H9 (cell line): ENCODE measurements around the gene LPP. TPM values are rescaled to one million over a fixed set of nuclear protein-coding genes. Genes with fewer than 3 reads are reported as not detected.

Experiments
- DNase-seq: peaks from one replicate; pipeline ENCODE4 v3.0.0-alpha.2; 2017
- H2AFZ ChIP-seq: one replicate; pipeline ENCODE4 v1.6.1; 2013; ENCODE audit warnings: mild to moderate bottlenecking, low read length, control low read depth, moderate library complexity
- H2AK5ac ChIP-seq: 2 replicates; pipeline ENCODE4 v1.6.1; 2013; ENCODE audit warnings: low read length, control low read depth, mixed read lengths; ENCODE audit not compliant: insufficient read length
- H2BK120ac ChIP-seq: one replicate; pipeline ENCODE4 v1.6.1; 2013; ENCODE audit warnings: low read depth, mild to moderate bottlenecking, low read length, control low read depth, inconsistent platforms; ENCODE audit not compliant: poor library complexity, severe bottlenecking
- H2BK12ac ChIP-seq: 2 replicates; pipeline ENCODE4 v1.6.1; 2013; ENCODE audit warnings: low read length, control low read depth, mixed read lengths, low read depth; ENCODE audit not compliant: insufficient read length
- H2BK15ac ChIP-seq: 2 replicates; pipeline ENCODE4 v1.6.1; 2013; ENCODE audit warnings: low read depth, low read length, control low read depth
- H2BK20ac ChIP-seq: one replicate; pipeline ENCODE4 v1.6.1; 2013; ENCODE audit warnings: low read depth, mild to moderate bottlenecking, low read length, control low read depth, inconsistent platforms; ENCODE audit not compliant: poor library complexity, severe bottlenecking
- H2BK5ac ChIP-seq: 2 replicates; pipeline ENCODE4 v1.6.1; 2013; ENCODE audit warnings: low read length, control low read depth, mixed read lengths; ENCODE audit not compliant: insufficient read length
- H3K14ac ChIP-seq: 2 replicates; pipeline ENCODE4 v1.6.1; 2013; ENCODE audit warnings: low read length, control low read depth; ENCODE audit not compliant: insufficient read depth
- H3K18ac ChIP-seq: 2 replicates; pipeline ENCODE4 v1.6.1; 2013; ENCODE audit warnings: low read depth, mild to moderate bottlenecking, mixed read lengths, low read length, control low read depth; ENCODE audit not compliant: insufficient read length
- H3K23ac ChIP-seq: 2 replicates; pipeline ENCODE4 v1.6.1; 2013; ENCODE audit warnings: low read length, control low read depth, mixed read lengths, low read depth; ENCODE audit not compliant: insufficient read length
- H3K23me2 ChIP-seq: 2 replicates; pipeline ENCODE4 v1.6.1; 2013; ENCODE audit warnings: low read depth, mild to moderate bottlenecking, mixed read lengths, low read length, control low read depth; ENCODE audit not compliant: insufficient read length, poor library complexity, severe bottlenecking
- H3K27ac ChIP-seq: 2 replicates; pipeline ENCODE4 v1.5.1; 2013; ENCODE audit warnings: low read length, control low read depth, mixed read lengths, low read depth; ENCODE audit not compliant: insufficient read length
- H3K27me3 ChIP-seq: 2 replicates; pipeline ENCODE4 v1.6.1; 2013; ENCODE audit warnings: low read length, control low read depth, inconsistent platforms; ENCODE audit not compliant: insufficient read depth
- H3K4ac ChIP-seq: 2 replicates; pipeline ENCODE4 v1.6.1; 2013; ENCODE audit warnings: low read depth, mild to moderate bottlenecking, control low read depth, inconsistent platforms, low read length, moderate library complexity
- H3K4me1 ChIP-seq: 2 replicates; pipeline ENCODE4 v1.6.1; 2013; ENCODE audit warnings: low read length, control low read depth, inconsistent platforms; ENCODE audit not compliant: insufficient read depth
- H3K4me2 ChIP-seq: 2 replicates; pipeline ENCODE4 v1.6.1; 2013; ENCODE audit warnings: low read length, control low read depth, mixed read lengths; ENCODE audit not compliant: insufficient read length, insufficient read depth
- H3K56ac ChIP-seq: 2 replicates; pipeline ENCODE4 v1.6.1; 2013; ENCODE audit warnings: low read depth, mild to moderate bottlenecking, mixed read lengths, low read length, control low read depth; ENCODE audit not compliant: insufficient read length
- H3K79me1 ChIP-seq: 2 replicates; pipeline ENCODE4 v1.6.1; 2013; ENCODE audit warnings: low read depth, mild to moderate bottlenecking, moderate library complexity, low read length, control low read depth, inconsistent platforms; ENCODE audit not compliant: insufficient read depth, poor library complexity, severe bottlenecking
- H3K79me2 ChIP-seq: 2 replicates; pipeline ENCODE4 v1.6.1; 2013; ENCODE audit warnings: low read length, control low read depth, inconsistent platforms; ENCODE audit not compliant: insufficient read depth
- H3K9ac ChIP-seq: 2 replicates; pipeline ENCODE4 v1.6.1; 2013; ENCODE audit warnings: low read length, control low read depth, mixed read lengths; ENCODE audit not compliant: insufficient read length; ENCODE audit errors: extremely low read depth
- H3K9me3 ChIP-seq: one replicate; pipeline ENCODE4 v1.6.1; 2013; ENCODE audit warnings: low read depth, low read length, inconsistent platforms; ENCODE audit not compliant: control insufficient read depth
- H3T11ph ChIP-seq: one replicate; pipeline ENCODE4 v1.6.1; 2013; ENCODE audit warnings: mild to moderate bottlenecking, low read length, control low read depth, inconsistent platforms
- H4K20me1 ChIP-seq: one replicate; pipeline ENCODE4 v1.6.1; 2013; ENCODE audit not compliant: control insufficient read depth, insufficient read length, insufficient read depth
- H4K5ac ChIP-seq: 2 replicates; pipeline ENCODE4 v1.6.1; 2013; ENCODE audit warnings: low read depth, mild to moderate bottlenecking, mixed read lengths, low read length, control low read depth; ENCODE audit not compliant: insufficient read length
- H4K8ac ChIP-seq: replicated peaks from 2 replicates; pipeline ENCODE4 v1.6.1; 2013; ENCODE audit warnings: low read length, control low read depth, mixed read lengths, low read depth; ENCODE audit not compliant: insufficient read length
- H4K91ac ChIP-seq: 2 replicates; pipeline ENCODE4 v1.6.1; 2013; ENCODE audit warnings: low read depth, mild to moderate bottlenecking, moderate library complexity, mixed read lengths, low read length, control low read depth; ENCODE audit not compliant: insufficient read length
- H3K27ac Mint-ChIP-seq, 3 experiments: 2 replicates in 2 of 3; 3 replicates in 1 of 3; pipeline ENCODE4 v1.8.0; 2020 to 2021; ENCODE audit warnings: mixed read lengths in 3 of 3, mild to moderate bottlenecking in 1 of 3, moderate library complexity in 1 of 3
- H3K27me3 Mint-ChIP-seq: 2 replicates; pipeline ENCODE4 v1.8.0; 2021; ENCODE audit warnings: low read depth, mild to moderate bottlenecking, moderate library complexity, mixed read lengths
- H3K36me3 Mint-ChIP-seq, 3 experiments: 2 replicates in 2 of 3; 3 replicates in 1 of 3; pipeline ENCODE4 v1.8.0; 2020 to 2021; ENCODE audit warnings: low read depth in 3 of 3, mixed read lengths in 3 of 3; ENCODE audit not compliant: insufficient read depth in 1 of 3
- H3K4me1 Mint-ChIP-seq, 2 experiments: 2 replicates each; pipeline ENCODE4 v1.8.0; 2020; ENCODE audit warnings: mixed read lengths in 2 of 2
- H3K4me3 Mint-ChIP-seq, 2 experiments: 2 replicates in 1 of 2; 3 replicates in 1 of 2; pipeline ENCODE4 v1.8.0; 2020 to 2021; ENCODE audit warnings: mild to moderate bottlenecking in 2 of 2, mixed read lengths in 2 of 2, moderate library complexity in 1 of 2
- H3K9me3 Mint-ChIP-seq, 2 experiments: 2 replicates in 1 of 2; 3 replicates in 1 of 2; pipeline ENCODE4 v1.8.0; 2020; ENCODE audit warnings: mild to moderate bottlenecking in 2 of 2, mixed read lengths in 2 of 2, moderate library complexity in 1 of 2
- WGBS: extraction: QIAGEN DNeasy Blood & Tissue Kit; methylation state at CpG from one replicate; pipeline ENCODE4 v1.1.7; 2013; ENCODE audit warnings: missing lambda C conversion rate, low lambda C conversion rate, mixed read lengths; ENCODE audit not compliant: insufficient read length; ENCODE audit errors: extremely low coverage; 5-methylcytosine and 5-hydroxymethylcytosine counted together
- total RNA-seq: library from RNA; stranded (reverse); gene quantifications from 2 replicates; pipeline ENCODE4 v1.2.1, GENCODE V29; 2021
- TF ChIP-seq, protein P1 (sequence below): fragments of 200-600 bp; sonication (generic); conservative IDR thresholded peaks from 3 replicates; pipeline ENCODE4 v1.8.0; 2021; ENCODE audit warnings: antibody characterized with exemption, mild to moderate bottlenecking

Gene LPP
- total RNA-seq, 1 experiment from 2014 or later = 64.6 TPM

DNA sequence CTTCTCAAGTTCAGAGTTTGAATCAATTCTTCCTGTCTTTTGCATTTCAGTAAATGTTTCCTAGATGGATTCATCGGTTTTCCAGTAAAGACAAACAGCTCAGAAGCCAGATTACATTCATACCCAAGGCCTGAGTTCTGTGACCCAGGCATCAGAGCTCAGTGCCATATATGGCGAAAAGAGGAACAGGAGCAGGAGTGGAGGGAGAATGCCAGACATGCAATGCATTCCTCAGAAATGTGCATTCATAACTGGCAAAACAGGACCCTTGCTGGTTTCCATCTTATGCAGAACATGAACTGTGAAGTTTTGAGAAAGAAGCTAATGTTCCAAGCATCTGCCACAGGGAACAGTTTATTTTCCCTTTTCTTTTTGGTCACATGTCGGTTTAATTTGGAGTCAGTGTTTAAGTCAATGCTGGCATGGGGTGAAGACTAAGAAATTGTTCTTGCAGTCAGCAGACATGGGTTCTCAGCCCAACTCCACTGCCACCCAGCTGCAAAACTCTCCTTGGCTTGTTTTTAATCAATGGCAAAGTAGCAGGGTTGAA is 116.5 kb downstream of the LPP start:
- Histone ChIP-seq H3K79me2 (peaks cover 3% of the 10 kb centered on the region; the same call in 1 of the 2 replicates), H3K9me3 (no peaks in the 10 kb centered on the region), H3T11ph (no peak overlapping the region), H4K5ac (no peak overlapping the region), H3K18ac (no peak overlapping the region), H2BK12ac (no peak overlapping the region), H3K4me1 (peaks cover 25% of the 10 kb centered on the region), H3K27ac (peak overlapping the region; percentile 35), H2BK5ac (no peak overlapping the region), H3K14ac (no peak overlapping the region), H3K4me2 (no peak overlapping the region), H3K23ac (no peak overlapping the region), H2AK5ac (no peak overlapping the region), H3K27me3 (no peaks in the 10 kb centered on the region), H2BK20ac (no peak overlapping the region), H2AFZ (no peak overlapping the region), H2BK120ac (no peak overlapping the region), H4K91ac (no peak overlapping the region), H4K20me1 (no peaks in the 10 kb centered on the region), H3K23me2 (no peaks in the 10 kb centered on the region), H3K4ac (no peak overlapping the region), H2BK15ac (no peak overlapping the region), H4K8ac (no peak overlapping the region), H3K9ac (no peak overlapping the region), H3K56ac (no peak overlapping the region), H3K79me1 (no peaks in the 10 kb centered on the region)
- no peak for DNase-seq
- Mint-ChIP-seq H3K4me3 (no peak overlapping the region), H3K27ac (peak overlapping the region; percentile 30 to 47 (median 38); a peak in 5 of 7 replicates), H3K27me3 (no peaks in the 10 kb centered on the region), H3K9me3 (no peaks in the 10 kb centered on the region), H3K4me1 (peaks cover 30 to 31% of the 10 kb centered on the region in 2 experiments), H3K36me3 (no peaks in the 10 kb centered on the region)
- no CpG with 5 or more reads among the region's 3 CpGs for WGBS
- TF ChIP-seq, protein P1, sequence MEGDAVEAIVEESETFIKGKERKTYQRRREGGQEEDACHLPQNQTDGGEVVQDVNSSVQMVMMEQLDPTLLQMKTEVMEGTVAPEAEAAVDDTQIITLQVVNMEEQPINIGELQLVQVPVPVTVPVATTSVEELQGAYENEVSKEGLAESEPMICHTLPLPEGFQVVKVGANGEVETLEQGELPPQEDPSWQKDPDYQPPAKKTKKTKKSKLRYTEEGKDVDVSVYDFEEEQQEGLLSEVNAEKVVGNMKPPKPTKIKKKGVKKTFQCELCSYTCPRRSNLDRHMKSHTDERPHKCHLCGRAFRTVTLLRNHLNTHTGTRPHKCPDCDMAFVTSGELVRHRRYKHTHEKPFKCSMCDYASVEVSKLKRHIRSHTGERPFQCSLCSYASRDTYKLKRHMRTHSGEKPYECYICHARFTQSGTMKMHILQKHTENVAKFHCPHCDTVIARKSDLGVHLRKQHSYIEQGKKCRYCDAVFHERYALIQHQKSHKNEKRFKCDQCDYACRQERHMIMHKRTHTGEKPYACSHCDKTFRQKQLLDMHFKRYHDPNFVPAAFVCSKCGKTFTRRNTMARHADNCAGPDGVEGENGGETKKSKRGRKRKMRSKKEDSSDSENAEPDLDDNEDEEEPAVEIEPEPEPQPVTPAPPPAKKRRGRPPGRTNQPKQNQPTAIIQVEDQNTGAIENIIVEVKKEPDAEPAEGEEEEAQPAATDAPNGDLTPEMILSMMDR = no peak
